Stimulated activated CD8-positive, alpha-beta memory T cell treated with anti-CD3 and anti-CD28 coated beads, Interleukin-7, amount 100 ng/mL, for 24 hours (primary cell): ENCODE measurements around the gene TMEM61.
"Not testable (repeated sequence)": the region's sequence is repeated elsewhere in the genome, so short reads cannot be mapped to it uniquely, and the experiment has no call there.

ENCODE experiments used
- DNase-seq: peaks from one replicate; pipeline ENCODE4 v3.0.0-alpha.2; 2020; ENCODE audit warnings: low read depth

TMEM61 gene

GRCh38 chr1:54962612-54963395 is 17.6 kb upstream of the TMEM61 start:
- DNase-seq = no peak

- not testable (repeated sequence) for DNase-seq
Observed at GRCh38 chr1:54963829-54964228, 16.6 kb upstream of the TMEM61 start.

GRCh38 chr1:54965624-54966340 is 14.6 kb upstream of the TMEM61 start:
- DNase-seq = no peak

- no peak for DNase-seq
Observed at GRCh38 chr1:54967372-54967771, 13.1 kb upstream of the TMEM61 start.

GRCh38 chr1:54968551-54968950 is 11.9 kb upstream of the TMEM61 start:
- DNase-seq = no peak

GRCh38 chr1:54969879-54970278 is 10.5 kb upstream of the TMEM61 start:
- DNase-seq = no peak

- DNase-seq = no peak
Observed at GRCh38 chr1:54970901-54971300, 9.5 kb upstream of the TMEM61 start.

- DNase-seq = no peak
Observed at GRCh38 chr1:54971317-54971791, 9.1 kb upstream of the TMEM61 start.

- no peak for DNase-seq
Observed at GRCh38 chr1:54972436-54972835, 8.0 kb upstream of the TMEM61 start.

GRCh38 chr1:54973205-54973921 is 7.1 kb upstream of the TMEM61 start:
- no peak for DNase-seq

- DNase-seq = no peak
Observed at GRCh38 chr1:54975356-54976108, 4.9 kb upstream of the TMEM61 start.

GRCh38 chr1:54976747-54977146 is 3.7 kb upstream of the TMEM61 start:
- DNase-seq = no peak

- DNase-seq = no peak
Observed at GRCh38 chr1:54977533-54978297, 2.7 kb upstream of the TMEM61 start.

GRCh38 chr1:54978528-54979326 is 1.7 kb upstream of the TMEM61 start:
- no peak for DNase-seq

GRCh38 chr1:54979327-54979891 is 1.0 kb upstream of the TMEM61 start:
- DNase-seq = no peak

- no peak for DNase-seq
Observed at GRCh38 chr1:54980046-54980527, 341 bp upstream of the TMEM61 start.

- DNase-seq = no peak
Observed at GRCh38 chr1:54981466-54981865, 1.0 kb downstream of the TMEM61 start.

- no peak for DNase-seq
Observed at GRCh38 chr1:54982739-54983138, 2.3 kb downstream of the TMEM61 start.

- no peak for DNase-seq
Observed at GRCh38 chr1:54984131-54984842, 3.9 kb downstream of the TMEM61 start.
